Thyroid gland (tissue), 4 donors: ENCODE results near the gene SLC47A2.

ENCODE experiments used
- POLR2A ChIP-seq, 2 donors: fragments of 450-650 bp; IDR thresholded peaks; one replicate each; pipeline ENCODE4 v1.6.1; 2017; ENCODE audit warnings: antibody characterized with exemption in 2 of 2, mild to moderate bottlenecking in 2 of 2, moderate library complexity in 1 of 2
- TF ChIP-seq, protein P1 (sequence below), 6 experiments: fragments of 200-600 bp in 3 of 6; fragments of 450-650 bp in 3 of 6; sonication (generic) in 3 of 6; IDR thresholded peaks; one replicate each; pipeline ENCODE4 v1.5.1; 2016 to 2019; ENCODE audit warnings: antibody characterized with exemption in 6 of 6, mild to moderate bottlenecking in 2 of 6, inconsistent platforms in 1 of 6, moderate library complexity in 1 of 6

DNA sequence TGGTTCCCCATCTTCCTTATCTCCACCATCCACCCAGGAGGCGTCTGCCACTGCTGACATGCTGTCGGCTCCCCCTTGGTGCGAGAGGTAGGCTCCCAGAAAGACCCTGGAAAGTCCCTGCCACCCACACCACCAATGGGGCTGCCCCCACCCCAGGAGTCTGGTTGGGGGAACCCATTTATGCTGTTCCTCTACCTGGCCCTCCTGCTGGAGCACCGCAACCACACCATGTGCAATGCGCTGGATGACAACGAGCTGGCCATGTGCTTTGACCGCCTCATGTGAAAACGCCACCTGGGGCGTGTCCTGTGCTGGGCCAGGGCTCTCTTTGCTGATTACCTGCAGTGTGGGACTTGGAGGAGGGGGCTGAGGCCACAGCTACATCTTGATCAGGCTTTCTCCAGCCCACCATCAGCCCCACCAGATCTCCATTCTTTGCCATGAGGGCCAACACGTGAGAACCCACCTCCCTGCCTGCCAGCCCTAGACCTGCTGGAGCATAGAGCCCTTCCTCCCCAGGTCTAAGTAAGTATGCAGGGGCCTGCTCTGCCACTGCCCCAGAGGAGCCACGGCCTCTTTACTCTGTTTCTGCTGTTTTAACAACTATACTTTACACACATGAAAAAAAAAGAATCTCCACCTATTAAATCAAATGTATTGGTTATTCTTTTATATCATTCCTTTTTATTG is 39.6 kb upstream of the SLC47A2 start:
- no peak for TF ChIP-seq POLR2A (IDR thresholded peaks at IDR 0.05)
- TF ChIP-seq, protein P1, sequence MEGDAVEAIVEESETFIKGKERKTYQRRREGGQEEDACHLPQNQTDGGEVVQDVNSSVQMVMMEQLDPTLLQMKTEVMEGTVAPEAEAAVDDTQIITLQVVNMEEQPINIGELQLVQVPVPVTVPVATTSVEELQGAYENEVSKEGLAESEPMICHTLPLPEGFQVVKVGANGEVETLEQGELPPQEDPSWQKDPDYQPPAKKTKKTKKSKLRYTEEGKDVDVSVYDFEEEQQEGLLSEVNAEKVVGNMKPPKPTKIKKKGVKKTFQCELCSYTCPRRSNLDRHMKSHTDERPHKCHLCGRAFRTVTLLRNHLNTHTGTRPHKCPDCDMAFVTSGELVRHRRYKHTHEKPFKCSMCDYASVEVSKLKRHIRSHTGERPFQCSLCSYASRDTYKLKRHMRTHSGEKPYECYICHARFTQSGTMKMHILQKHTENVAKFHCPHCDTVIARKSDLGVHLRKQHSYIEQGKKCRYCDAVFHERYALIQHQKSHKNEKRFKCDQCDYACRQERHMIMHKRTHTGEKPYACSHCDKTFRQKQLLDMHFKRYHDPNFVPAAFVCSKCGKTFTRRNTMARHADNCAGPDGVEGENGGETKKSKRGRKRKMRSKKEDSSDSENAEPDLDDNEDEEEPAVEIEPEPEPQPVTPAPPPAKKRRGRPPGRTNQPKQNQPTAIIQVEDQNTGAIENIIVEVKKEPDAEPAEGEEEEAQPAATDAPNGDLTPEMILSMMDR (IDR thresholded peaks at IDR 0.05) = no peak
